GM12878 (cell line): ENCODE data around the gene NOD2. TPM values are rescaled to one million over a fixed set of nuclear protein-coding genes. Genes with fewer than 3 reads are reported as not detected.

Experiments
- ATAC-seq: fragments of 200-7000 bp; cut with Tn5 transposase; 3 replicates; pipeline ENCODE4 v1.9.1; 2020; ENCODE audit warnings: mild to moderate bottlenecking, moderate library complexity
- BruUV-seq: library from RNA; stranded (reverse); fragments of 400-500 nt; replicated peaks from 2 replicates; lab custom pipeline; 2021; lab: Mats Ljungman, UMichigan
- CTCF ChIA-PET: fragments of 300-600 bp; sonication (Branson Sonifier 250); formaldehyde crosslinking; extraction: SDS; loops from one replicate; lab custom pipeline; 2021; ENCODE audit warnings: inconsistent platforms; lab: Yijun Ruan, JAX
- POLR2A ChIA-PET: fragments of 350-600 bp; formaldehyde crosslinking; extraction: SDS; loops from one replicate; lab custom pipeline; 2021; ENCODE audit warnings: inconsistent platforms; lab: Charles Lee
- RAD21 ChIA-PET: fragments of 300-600 bp; sonication (Branson Sonifier 250); formaldehyde crosslinking; loops from one replicate; lab custom pipeline; 2023; ENCODE audit warnings: antibody characterized with exemption; ENCODE audit not compliant: unreplicated experiment; lab: Charles Lee
- SMC1A ChIA-PET: fragments of 300-600 bp; sonication (Branson Sonifier 250); formaldehyde crosslinking; loops from one replicate; lab custom pipeline; 2023; ENCODE audit not compliant: unreplicated experiment, uncharacterized antibody; lab: Charles Lee
- DNase-seq: peaks from one replicate; pipeline ENCODE4 v3.0.0-alpha.2; 2011; ENCODE audit warnings: low read depth, low spot score
- FAIRE-seq: peaks from 3 replicates; lab custom pipeline; 2011; peaks lifted over from hg19 to GRCh38; lab: Jason Lieb, UNC
- H2AFZ ChIP-seq: 2 replicates; pipeline ENCODE4 v1.6.0; 2011; ENCODE audit warnings: low read depth, low read length, control low read depth; ENCODE audit not compliant: control insufficient read depth
- H3K27ac ChIP-seq: 2 replicates; pipeline ENCODE4 v1.5.1; 2011; ENCODE audit warnings: control low read depth; ENCODE audit not compliant: control insufficient read depth, insufficient read depth
- H3K27me3 ChIP-seq, 2 experiments: replicated peaks in 1 of 2; 2 replicates each; pipeline versions ENCODE4 v1.6.0 to v1.6.1; 2011; ENCODE audit warnings: low read length in 1 of 2; ENCODE audit not compliant: control insufficient read depth in 2 of 2, insufficient read depth in 2 of 2
- H3K36me3 ChIP-seq, 2 experiments: 2 replicates each; pipeline ENCODE4 v1.5.1; 2011; ENCODE audit warnings: low read length in 1 of 2; ENCODE audit not compliant: control insufficient read depth in 2 of 2, insufficient read depth in 2 of 2
- H3K4me1 ChIP-seq: 2 replicates; pipeline ENCODE4 v1.6.1; 2011; ENCODE audit warnings: mild to moderate bottlenecking, low read length, moderate library complexity, mixed read lengths; ENCODE audit not compliant: control insufficient read depth, insufficient read depth
- H3K4me2 ChIP-seq: 2 replicates; pipeline ENCODE4 v1.6.0; 2011; ENCODE audit warnings: control low read depth; ENCODE audit not compliant: control insufficient read depth, insufficient read depth
- H3K4me3 ChIP-seq: fragments of 200-600 bp; sonication (generic); 2 replicates; pipeline ENCODE4 v1.5.1; 2016
- H3K79me2 ChIP-seq: 2 replicates; pipeline ENCODE4 v1.6.0; 2011; ENCODE audit warnings: low read length; ENCODE audit not compliant: control insufficient read depth, insufficient read depth
- H3K9ac ChIP-seq: 2 replicates; pipeline ENCODE4 v1.8.0; 2011; ENCODE audit warnings: low read length, control low read depth, mixed read lengths; ENCODE audit not compliant: control insufficient read depth, insufficient read depth
- H3K9me3 ChIP-seq: replicated peaks from 3 replicates; pipeline ENCODE4 v1.5.1; 2011; ENCODE audit warnings: mild to moderate bottlenecking, low read length; ENCODE audit not compliant: control insufficient read depth, insufficient read depth
- H4K20me1 ChIP-seq: 2 replicates; pipeline ENCODE4 v1.6.0; 2011; ENCODE audit not compliant: control insufficient read depth, insufficient read depth
- E2F4 ChIP-seq: IDR thresholded peaks from 2 replicates; pipeline ENCODE4 v1.6.1; 2012; ENCODE audit warnings: low read depth, low read length, improper control_type of control experiment
- IKZF1 ChIP-seq: fragments of 450-650 bp; conservative IDR thresholded peaks from 2 replicates; pipeline ENCODE4 v1.6.1; 2017; ENCODE audit warnings: antibody characterized with exemption, mild to moderate bottlenecking
- RELB ChIP-seq: fragments of 450-650 bp; IDR thresholded peaks from 2 replicates; pipeline ENCODE4 v1.6.1; 2017; ENCODE audit warnings: low read depth, mild to moderate bottlenecking, moderate library complexity
- ZNF274 ChIP-seq: IDR thresholded peaks from one replicate; pipeline ENCODE4 v1.8.0; 2011; ENCODE audit not compliant: insufficient read length, insufficient read depth
- ZNF592 ChIP-seq: fragments of 450-650 bp; IDR thresholded peaks from 2 replicates; pipeline ENCODE4 v1.6.1; 2017; ENCODE audit warnings: mild to moderate bottlenecking, moderate library complexity
- ZNF622 ChIP-seq: fragments of 450-650 bp; IDR thresholded peaks from 2 replicates; pipeline ENCODE4 v1.6.1; 2017; ENCODE audit warnings: mild to moderate bottlenecking, inconsistent platforms
- WGBS: methylation state at CpG from one replicate; pipeline ENCODE4 v1.1.6; 2016; ENCODE audit warnings: low lambda C conversion rate; ENCODE audit not compliant: insufficient replicate concordance, insufficient coverage; ENCODE audit errors: missing lambda C conversion rate; 5-methylcytosine and 5-hydroxymethylcytosine counted together
- in situ Hi-C: fragments of 300-500 bp; cut with MboI; formaldehyde crosslinking; loops from 9 replicates; pipeline ENCODE4 v1.14.3; 2018; ENCODE audit warnings: mixed read lengths
- intact Hi-C: fragments of 100-400 bp; cut with micrococcal nuclease; formaldehyde crosslinking; loops from one replicate; pipeline ENCODE4 v1.14.2; 2022; ENCODE audit not compliant: unreplicated experiment
- polyA plus RNA-seq, 11 experiments: library from polyadenylated mRNA; depleted of rRNA in 4 of 11; unstranded in 6 of 11; stranded (reverse) in 5 of 11; fragments of >200 nt; fragmentation: Nextera tagmentation in 4 of 11; fragmentation: Illumina TruSeq in 1 of 11; extraction: Ambion mirVana in 4 of 11; extraction: Trizol in 1 of 11; gene quantifications; 1 replicate in 1 of 11; 2 replicates in 10 of 11; pipeline versions ENCODE4 v1.2.1 to v1.2.3, GENCODE V29; 2011 to 2016; ENCODE audit warnings: inconsistent platforms in 2 of 11, missing spikeins in 2 of 11, low read depth in 1 of 11
- total RNA-seq, 4 experiments: library from RNA; depleted of rRNA in 3 of 4; stranded (reverse); fragments of >200 nt in 3 of 4; fragmentation: Illumina TruSeq in 1 of 4; extraction: Trizol in 1 of 4; gene quantifications; 2 replicates each; pipeline versions ENCODE4 v1.2.1 to v1.2.3, GENCODE V29; 2013 to 2021

The NOD2 gene
- total and polyA plus RNA-seq, 10 of the 15 experiments (the other 5 are each of a cell fraction or from before 2014, with no cell fraction given) = 1.0 to 18.6 (median 6.7) TPM

GRCh38 chr16:50676684-50677225 lies 16.7 kb upstream of the NOD2 start:
- no peak for DNase-seq
- Histone ChIP-seq H3K4me1 (peaks cover 8% of the 10 kb centered on the region), H3K27me3 (no peaks in the 10 kb centered on the region), H4K20me1 (no peaks in the 10 kb centered on the region), H3K27ac (no peak overlapping the region), H3K4me2 (no peak overlapping the region), H3K36me3 (peaks cover 11 to 28% of the 10 kb centered on the region in 2 experiments), H3K79me2 (peaks cover 41% of the 10 kb centered on the region), H2AFZ (no peak overlapping the region), H3K9ac (no peak overlapping the region), H3K4me3 (no peak overlapping the region), H3K9me3 (peaks cover 21% of the 10 kb centered on the region)
- WGBS = 98% methylated on average over 9 of the region's 9 CpGs
- POLR2A ChIA-PET = interaction anchor here (0.6 to 5.2 kb wide), 4 partner anchors 20 to 70 kb away, joined by 3 to 42 read pairs (median 15); no protein-coding TSS in a partner anchor
- SMC1A ChIA-PET = interaction anchor here (1.3 to 24.8 kb wide), 4 partner anchors 11 to 74 kb away, joined by 5 to 600 read pairs (median 151); partner anchors contain the start of genes CYLD and NOD2
- intact Hi-C loops = no loop called here
- in situ Hi-C loops = no loop called here
- no TSS peak for BruUV-seq
- RAD21 ChIA-PET = interaction anchor here (1.0 to 29.0 kb wide), 3 partner anchors 9 to 70 kb away, joined by 3 to 578 read pairs (median 78); partner anchors contain the start of gene CYLD
- FAIRE-seq = no peak
- TF ChIP-seq IKZF1 = no peak
- no peak for TF ChIP-seq ZNF622
- no peak for TF ChIP-seq E2F4
- TF ChIP-seq RELB = no peak
- no peak for TF ChIP-seq ZNF274
- TF ChIP-seq ZNF592 = no peak
- CTCF ChIA-PET = interaction anchor here (0.8 to 20.9 kb wide), 10 partner anchors 10 to 133 kb away, joined by 3 to 636 read pairs (median 5); no protein-coding TSS in a partner anchor
- no peak for ATAC-seq
